Vagina (tissue), 2 donors: ENCODE data around the gene XIAP. TPM values are rescaled to one million over a fixed set of nuclear protein-coding genes. Genes with fewer than 3 reads are reported as not detected.
"Not testable (repeated sequence)": the region's sequence is repeated elsewhere in the genome, so short reads cannot be mapped to it uniquely, and the experiment has no call there.

Experiments used
- DNase-seq, 2 donors: peaks; one replicate each; pipeline ENCODE4 v3.0.0-alpha.2; 2017; ENCODE audit errors: extremely low spot score in 2 of 2
- H3K27ac ChIP-seq: fragments of 200-600 bp; sonication (generic); one replicate; pipeline ENCODE4 v1.5.1; 2019
- H3K27me3 ChIP-seq: fragments of 200-600 bp; sonication (generic); one replicate; pipeline ENCODE4 v1.5.1; 2019
- H3K36me3 ChIP-seq, 2 donors: fragments of 200-600 bp; sonication (generic); one replicate each; pipeline ENCODE4 v1.5.1; 2017 to 2019
- H3K4me1 ChIP-seq: fragments of 200-600 bp; sonication (generic); one replicate; pipeline ENCODE4 v1.5.1; 2019
- H3K4me3 ChIP-seq, 2 donors: fragments of 200-600 bp; sonication (generic); 1 replicate in 1 of 2; 2 replicates in 1 of 2; pipeline ENCODE4 v1.5.1; 2016 to 2019
- H3K9me3 ChIP-seq: fragments of 200-600 bp; sonication (generic); one replicate; pipeline ENCODE4 v1.5.1; 2019
- CTCF ChIP-seq, 3 experiments: fragments of 450-650 bp in 2 of 3; fragments of 200-600 bp in 1 of 3; sonication (generic) in 1 of 3; IDR thresholded peaks; one replicate each; pipeline ENCODE4 v1.5.1; 2017 to 2019; ENCODE audit warnings: antibody characterized with exemption in 3 of 3, mild to moderate bottlenecking in 2 of 3, moderate library complexity in 2 of 3
- POLR2A ChIP-seq, 2 donors: fragments of 450-650 bp; IDR thresholded peaks; one replicate each; pipeline ENCODE4 v1.6.1; 2017; ENCODE audit warnings: antibody characterized with exemption in 2 of 2, mild to moderate bottlenecking in 2 of 2, moderate library complexity in 2 of 2
- POLR2AphosphoS5 ChIP-seq, 2 donors: sonication (generic); formaldehyde crosslinking; IDR thresholded peaks; one replicate each; pipeline ENCODE4 v1.9.0; 2017; ENCODE audit warnings: antibody characterized with exemption in 2 of 2, mild to moderate bottlenecking in 2 of 2, low read depth in 1 of 2; ENCODE audit not compliant: insufficient read depth in 1 of 2
- intact Hi-C: fragments of 100-400 bp; cut with DNase I; formaldehyde crosslinking; loops from one replicate; pipeline ENCODE4 v1.15.1; 2023
- total RNA-seq: library from RNA; depleted of rRNA; stranded (reverse); fragments of >200 nt; gene quantifications from one replicate; pipeline ENCODE4 v1.2.3, GENCODE V29; 2016

Gene XIAP
- 15.5 TPM for total RNA-seq

- peak within 1 kb of the TSS; percentile 63 to 66 for H3K4me3 ChIP-seq
- peak within 1 kb of the TSS; percentile 92 for H3K27ac ChIP-seq
- intact Hi-C loops = no loop called here
- no peaks in the 10 kb centered on the region for H3K36me3 ChIP-seq
- H3K4me1 ChIP-seq = no peaks in the 10 kb centered on the region
- no peaks in the 10 kb centered on the region for H3K27me3 ChIP-seq
- H3K9me3 ChIP-seq = no peaks in the 10 kb centered on the region
- TF ChIP-seq POLR2AphosphoS5 (IDR thresholded peaks at IDR 0.05; ENCODE audit: insufficient read depth in 1 of 2, low read depth in 1 of 2) (peak in 1 of 2 donors; percentile 75), CTCF (IDR thresholded peaks at IDR 0.05) (no peak), POLR2A (IDR thresholded peaks at IDR 0.05) (no peak)
- peak in 1 of 2 donors; percentile 88 for DNase-seq
Observed at GRCh38 chrX:123859846-123860838, at the start of gene XIAP. TSS of gene XIAP (plus strand) at chrX:123860053. CDS start at chrX:123885663, 25,610 bp downstream.

- intact Hi-C loops = no loop called here
- H3K27ac ChIP-seq = no peak overlapping the region
- DNase-seq = no peak
- H3K4me3 ChIP-seq = no peak overlapping the region
- H3K9me3 ChIP-seq = no peaks in the 10 kb centered on the region
- no peaks in the 10 kb centered on the region for H3K27me3 ChIP-seq
- H3K36me3 ChIP-seq = no peaks in the 10 kb centered on the region
- H3K4me1 ChIP-seq = no peaks in the 10 kb centered on the region
- no peak for TF ChIP-seq POLR2AphosphoS5 (IDR thresholded peaks at IDR 0.05; ENCODE audit: insufficient read depth in 1 of 2, low read depth in 1 of 2)
- no peak for TF ChIP-seq POLR2A (IDR thresholded peaks at IDR 0.05)
- TF ChIP-seq CTCF (IDR thresholded peaks at IDR 0.05) = no peak
Observed at GRCh38 chrX:123814343-123814742, 45.5 kb upstream of the XIAP start.

- H3K27me3 ChIP-seq, H3K4me1 ChIP-seq, H3K4me3 ChIP-seq, H3K9me3 ChIP-seq, DNase-seq, intact Hi-C loops, H3K27ac ChIP-seq, H3K36me3 ChIP-seq: not testable (repeated sequence)
Observed at GRCh38 chrX:123814934-123815394, 44.9 kb upstream of the XIAP start.

GRCh38 chrX:123817288-123817894 lies 42.5 kb upstream of the XIAP start:
- TF ChIP-seq POLR2AphosphoS5 (IDR thresholded peaks at IDR 0.05; ENCODE audit: insufficient read depth in 1 of 2, low read depth in 1 of 2) = no peak
- TF ChIP-seq CTCF (IDR thresholded peaks at IDR 0.05) = no peak
- TF ChIP-seq POLR2A (IDR thresholded peaks at IDR 0.05) = no peak
- Histone ChIP-seq H3K36me3 (no peaks in the 10 kb centered on the region), H3K4me1 (no peaks in the 10 kb centered on the region), H3K27me3 (no peaks in the 10 kb centered on the region), H3K27ac (no peak overlapping the region), H3K4me3 (no peak overlapping the region), H3K9me3 (no peaks in the 10 kb centered on the region)
- intact Hi-C loops = no loop called here
- no peak for DNase-seq

GRCh38 chrX:123818243-123818642 lies 41.6 kb upstream of the XIAP start:
- intact Hi-C loops = no loop called here
- Histone ChIP-seq H3K27ac (no peak overlapping the region), H3K9me3 (no peaks in the 10 kb centered on the region), H3K4me3 (no peak overlapping the region), H3K27me3 (no peaks in the 10 kb centered on the region), H3K36me3 (no peaks in the 10 kb centered on the region), H3K4me1 (no peaks in the 10 kb centered on the region)
- no peak for DNase-seq
- TF ChIP-seq POLR2A (IDR thresholded peaks at IDR 0.05) = no peak
- no peak for TF ChIP-seq POLR2AphosphoS5 (IDR thresholded peaks at IDR 0.05; ENCODE audit: insufficient read depth in 1 of 2, low read depth in 1 of 2)
- no peak for TF ChIP-seq CTCF (IDR thresholded peaks at IDR 0.05)
